NCI-H82 treated with DMSO at 0.1 percent for 48 hours (cell line): ENCODE measurements around the gene ZMYM1.
"Not testable (repeated sequence)": the region's sequence is repeated elsewhere in the genome, so short reads cannot be mapped to it uniquely, and the experiment has no call there.

Source experiments
- DNase-seq: peaks from one replicate; lab custom pipeline; 2025; ENCODE audit not compliant: unreplicated experiment; lab: John Stamatoyannopoulos, UW

Gene ZMYM1

DNA sequence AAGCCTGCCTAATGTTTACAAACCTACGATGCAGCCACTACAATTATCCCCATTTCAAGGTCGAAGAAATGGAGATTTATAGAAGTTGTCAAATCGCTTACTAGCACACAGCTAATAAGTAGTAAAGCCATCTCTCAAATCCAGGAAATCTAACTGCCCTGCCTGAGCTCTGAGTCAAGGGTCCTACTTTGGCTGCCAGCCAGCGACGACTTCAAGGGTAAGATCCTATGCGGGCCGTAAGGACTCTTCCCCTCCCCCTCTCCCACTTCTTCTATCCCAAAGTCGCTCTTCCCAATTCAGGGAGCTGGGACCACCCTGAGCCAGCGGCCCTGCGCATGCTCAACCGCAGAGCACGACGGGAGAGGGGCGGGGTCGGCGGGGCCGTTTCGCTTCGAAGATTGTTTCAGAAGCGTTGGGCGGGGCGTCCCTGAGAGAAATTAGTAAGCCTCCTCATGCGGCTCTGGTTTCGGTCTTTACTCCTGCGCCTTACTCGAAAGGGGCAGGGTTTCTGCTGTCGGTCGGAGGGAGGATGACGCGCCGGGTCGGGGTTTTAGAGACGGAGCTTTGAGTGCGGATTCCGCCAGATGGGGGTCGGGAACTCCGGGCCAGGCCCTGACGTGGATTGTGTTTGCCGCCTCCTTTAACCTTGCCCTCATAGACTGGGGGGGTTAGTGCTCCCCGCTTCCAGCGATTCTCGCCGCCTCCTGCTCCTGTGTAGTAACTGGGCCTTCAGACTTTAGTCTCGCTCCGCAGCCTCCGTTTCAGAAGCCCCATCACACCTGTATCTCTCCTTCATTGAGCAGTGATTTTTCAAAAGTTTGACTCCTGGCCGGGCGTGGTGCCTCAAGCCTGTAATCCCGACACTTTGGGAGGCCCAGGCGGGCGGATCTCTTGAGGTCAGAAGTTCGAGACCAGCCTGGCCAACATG, at the start of gene ZMYM1:
Gene ZMYM1, plus strand, starts transcription at position 383 of the 928 bp plus-strand sequence. CDS start 14,603 bp downstream, outside the sequence.
- DNase-seq, result peak; percentile 96

DNA sequence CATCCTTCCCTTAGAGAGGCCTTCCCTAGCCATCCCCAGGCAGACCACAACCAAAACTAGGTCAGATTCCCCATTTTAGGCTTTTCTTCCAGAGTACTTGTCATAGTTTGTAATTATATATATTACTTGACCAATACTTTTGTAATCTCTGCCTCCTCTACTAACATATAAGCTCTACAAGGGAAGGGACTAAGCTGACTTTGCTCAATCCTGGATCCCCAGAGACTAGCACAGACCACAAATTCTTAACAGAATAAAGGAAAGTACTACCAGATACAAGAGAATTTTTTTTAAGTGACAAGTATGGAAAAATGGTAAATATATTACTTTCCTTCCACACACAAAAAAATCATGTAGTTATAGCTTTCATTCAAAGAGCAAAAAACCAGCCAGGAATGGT, 49.4 kb upstream of the ZMYM1 start:
- DNase-seq, result no peak

DNA sequence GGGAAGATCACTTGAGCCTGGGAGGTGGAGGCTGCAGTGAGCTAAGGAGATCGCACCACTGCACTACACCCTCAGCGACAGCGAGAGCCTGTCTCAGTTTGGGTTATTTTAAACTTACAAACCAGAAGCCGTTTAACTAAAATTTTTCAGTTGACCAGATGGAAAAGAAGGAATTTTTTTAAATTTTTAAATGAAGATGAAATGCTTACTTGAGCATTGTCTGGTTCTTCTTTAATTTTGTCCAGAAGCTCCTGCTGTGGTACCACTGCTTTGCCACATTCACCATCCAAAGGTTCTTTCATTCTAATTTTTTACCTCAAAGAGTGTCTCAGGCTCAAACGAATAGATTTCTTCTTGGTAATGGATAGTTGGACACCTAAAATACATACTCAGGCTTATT, 48.8 kb upstream of the ZMYM1 start:
- no peak for DNase-seq

DNA sequence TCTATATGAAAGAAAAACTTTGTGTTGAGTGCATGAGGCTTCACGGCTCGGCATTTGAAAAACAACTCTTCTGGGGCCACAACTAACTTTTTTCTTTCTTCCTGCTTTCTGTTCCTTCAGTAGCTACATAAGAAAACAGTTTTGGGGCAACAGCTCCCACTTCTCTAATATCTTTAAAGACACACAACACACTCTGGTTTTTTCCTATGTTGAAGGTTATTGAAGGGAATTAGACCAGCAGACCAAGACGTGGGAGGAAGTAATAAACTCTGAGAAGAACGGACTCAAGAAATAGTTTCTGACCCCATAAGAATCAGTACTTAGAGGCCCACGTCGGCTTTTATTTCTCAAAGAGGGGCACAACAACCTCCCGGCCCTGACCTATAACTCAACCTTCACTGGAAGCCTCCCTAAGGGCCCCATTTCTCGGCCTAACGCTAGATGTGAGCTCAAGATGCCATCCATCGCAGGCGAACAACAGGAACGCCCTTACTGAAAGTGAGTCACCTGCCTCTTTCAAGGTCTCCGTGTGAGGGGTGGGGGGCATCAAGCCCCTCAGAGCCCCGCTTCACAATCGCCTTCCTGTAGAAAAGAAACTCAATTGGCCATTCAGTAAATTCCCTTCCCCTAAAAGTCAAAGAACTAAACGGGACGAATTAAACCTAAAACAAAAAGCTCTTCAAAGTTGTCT, 48.3 kb upstream of the ZMYM1 start:
- DNase-seq, result no peak

DNA sequence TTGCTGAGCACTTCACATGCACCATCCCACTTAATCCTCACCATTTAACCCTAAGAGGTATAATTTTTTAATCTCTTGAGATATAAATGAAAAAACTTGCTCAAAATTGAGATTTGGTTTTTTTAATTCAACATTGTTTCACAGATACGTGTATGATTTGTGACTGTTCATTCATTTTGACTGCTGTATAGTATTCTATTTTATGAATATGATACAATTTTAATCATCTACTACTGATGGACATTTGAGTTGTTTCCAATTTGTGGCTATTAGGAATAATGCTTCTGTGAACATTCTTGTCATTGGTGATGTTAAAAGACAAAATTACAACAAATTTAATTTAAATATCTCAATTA, 46.8 kb upstream of the ZMYM1 start:
- DNase-seq, result no peak

DNA sequence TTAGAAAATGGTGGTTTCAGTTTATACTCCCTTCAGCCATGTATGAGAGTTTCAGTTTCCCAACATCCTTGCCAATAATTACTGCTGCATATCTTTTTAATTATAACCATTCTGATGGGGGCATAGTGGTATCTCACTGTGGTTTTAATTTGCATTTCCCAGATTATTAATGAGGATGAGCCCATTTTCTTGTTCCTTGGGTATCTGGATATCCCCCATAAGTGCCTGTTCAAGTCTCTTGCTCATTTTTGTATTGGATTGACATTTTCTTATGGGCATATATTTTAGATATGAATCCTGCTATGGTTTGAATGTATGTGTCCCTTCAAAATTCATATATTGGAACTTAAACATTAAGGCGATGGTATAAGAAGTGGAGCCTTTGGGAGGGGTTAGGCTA, 45.8 kb upstream of the ZMYM1 start:
- no peak for DNase-seq

DNA sequence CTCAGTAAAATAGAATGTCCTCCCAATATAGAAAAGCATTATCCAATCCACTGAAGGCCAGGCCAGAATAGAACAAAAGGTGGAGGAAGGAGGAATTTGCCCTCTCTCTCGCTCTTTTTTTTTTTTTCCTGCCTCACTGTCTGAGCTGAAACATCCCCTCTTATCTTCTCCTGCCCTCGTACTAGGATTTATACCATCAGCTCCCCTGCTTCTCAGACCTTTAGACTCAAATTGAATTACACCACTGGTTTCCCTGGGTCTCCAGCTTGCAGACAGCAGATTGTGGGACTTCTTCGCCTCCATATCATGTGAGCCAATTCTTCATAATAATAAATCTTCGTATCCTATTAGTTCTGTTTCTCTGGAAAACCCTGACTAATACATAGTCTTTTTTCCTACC, 42.6 kb upstream of the ZMYM1 start:
- DNase-seq, result no peak

DNA sequence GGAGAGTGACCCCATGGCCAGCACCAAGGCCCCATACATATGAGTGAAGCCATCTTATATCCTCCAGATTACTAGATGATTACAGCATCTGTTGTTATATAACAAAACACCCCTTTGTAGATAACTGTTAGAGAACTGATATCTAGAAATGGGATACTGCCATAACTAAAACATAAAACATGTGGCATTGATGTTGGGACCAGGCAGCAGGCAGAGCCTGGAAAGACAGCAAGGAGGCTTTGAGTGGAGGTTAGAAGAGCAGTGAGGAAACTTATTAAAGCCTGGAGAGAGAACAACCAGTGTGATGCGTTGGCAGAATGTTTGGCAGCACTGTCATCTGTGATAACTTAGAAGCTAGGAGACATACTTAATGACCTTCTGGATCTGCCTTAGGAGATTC, 42.0 kb upstream of the ZMYM1 start:
- DNase-seq, result no peak

DNA sequence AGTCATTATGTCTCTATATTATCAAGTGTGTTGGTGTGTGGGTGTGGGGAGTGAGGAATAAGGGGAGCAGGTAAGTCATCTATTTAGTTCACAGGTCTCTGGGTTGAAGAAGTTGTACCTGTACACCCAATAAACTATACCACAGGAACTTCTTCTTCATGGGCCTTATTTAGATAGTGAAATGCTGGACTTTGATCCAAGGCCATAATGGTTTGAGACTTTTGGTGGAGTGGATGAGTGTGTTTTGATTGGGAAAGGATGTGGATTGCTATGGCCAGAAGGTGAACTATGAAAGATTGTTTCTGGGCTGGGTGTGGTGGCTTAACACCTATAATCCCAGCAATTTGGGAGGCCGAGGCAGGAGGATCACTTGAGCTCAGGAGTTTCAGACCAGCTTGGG, 40.5 kb upstream of the ZMYM1 start:
- DNase-seq, result no peak

DNA sequence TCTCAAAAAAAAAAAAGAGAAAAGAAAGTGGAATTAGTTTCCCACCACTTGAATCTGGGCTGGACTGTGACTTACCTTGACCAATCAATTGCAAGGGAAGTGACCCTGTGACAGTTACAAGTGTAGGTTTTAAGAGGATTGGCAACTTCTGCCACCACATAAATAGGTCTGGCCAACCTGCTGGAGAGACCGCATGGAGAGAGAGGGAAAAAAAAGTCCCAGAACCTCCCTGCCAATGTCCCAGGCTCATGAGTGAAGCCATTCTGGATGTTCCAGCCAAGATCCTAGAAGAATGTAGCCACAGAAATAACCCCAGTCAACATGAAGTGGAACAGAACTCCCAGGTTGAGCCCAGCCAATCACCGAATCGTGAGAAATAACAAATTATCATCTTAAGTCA, 35.7 kb upstream of the ZMYM1 start:
- DNase-seq, result no peak

DNA sequence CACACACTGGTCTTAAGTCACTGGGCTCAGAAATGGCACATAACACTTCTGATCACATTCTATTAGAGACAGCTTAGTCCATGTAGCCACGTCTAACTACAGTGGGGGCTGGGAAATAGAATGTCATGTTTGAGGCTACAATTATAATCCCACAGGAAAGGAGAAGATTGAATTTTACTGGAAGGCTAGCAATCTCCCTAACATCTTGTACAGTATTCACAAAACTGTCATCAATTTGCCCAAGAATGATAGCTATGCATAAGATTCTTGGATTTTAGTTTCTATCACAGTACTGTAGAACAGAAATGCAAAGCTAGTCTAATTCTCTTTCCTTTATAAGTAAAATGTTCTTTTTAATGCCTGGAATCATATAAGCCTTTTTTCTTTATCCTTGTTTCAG, 34.8 kb upstream of the ZMYM1 start:
- DNase-seq, result no peak

DNA sequence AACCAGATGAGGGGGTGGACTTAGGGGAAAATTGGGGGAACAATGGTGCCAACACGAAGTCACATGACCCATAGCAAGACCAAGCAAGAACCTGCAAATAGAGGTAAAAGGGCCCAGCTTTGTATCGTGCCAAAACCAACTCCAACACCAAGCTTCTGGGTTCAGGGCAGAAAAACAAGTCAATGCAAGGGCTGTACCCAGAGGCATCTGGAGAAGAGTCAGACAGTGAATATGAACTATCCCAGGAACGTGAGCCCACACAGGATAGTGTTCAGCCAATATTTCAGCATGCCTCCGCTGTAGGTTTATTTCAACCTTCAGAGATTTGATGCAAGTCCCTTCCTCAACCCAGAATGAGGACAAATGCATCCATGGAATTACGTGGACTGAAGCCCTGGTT, 32.5 kb upstream of the ZMYM1 start:
- DNase-seq, result no peak

DNA sequence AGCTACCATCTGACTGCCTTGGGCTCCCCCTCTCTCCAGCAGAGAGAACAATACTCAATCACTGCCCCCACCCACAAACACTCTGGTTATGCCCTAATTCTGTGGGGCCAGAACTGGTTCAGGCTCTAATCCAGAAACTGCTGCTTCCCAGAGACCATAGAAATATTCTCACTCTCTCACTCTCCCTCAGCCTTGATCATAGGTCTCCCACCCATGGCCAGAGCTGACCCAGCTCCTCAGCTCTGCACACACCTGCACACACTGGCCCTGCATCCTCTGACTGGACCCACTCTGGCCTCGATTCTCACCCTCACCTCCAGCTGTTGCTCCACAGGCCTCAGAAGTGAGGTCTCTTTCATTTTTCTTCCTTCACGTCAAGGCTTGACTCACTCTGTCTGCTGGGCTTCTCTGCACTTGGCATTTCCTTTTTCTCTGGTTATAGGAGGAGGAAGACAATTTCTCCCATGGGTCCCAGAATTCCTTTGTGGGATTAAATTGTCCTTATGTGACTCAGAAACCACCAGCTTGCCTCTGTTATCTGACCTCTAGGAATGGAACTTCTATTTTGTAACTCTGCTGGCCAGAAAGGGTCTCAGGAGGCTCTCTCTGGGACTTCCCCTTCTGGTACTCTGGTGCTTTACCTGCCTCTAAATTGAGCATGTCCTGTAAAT, 31.9 kb upstream of the ZMYM1 start:
- no peak for DNase-seq

DNA sequence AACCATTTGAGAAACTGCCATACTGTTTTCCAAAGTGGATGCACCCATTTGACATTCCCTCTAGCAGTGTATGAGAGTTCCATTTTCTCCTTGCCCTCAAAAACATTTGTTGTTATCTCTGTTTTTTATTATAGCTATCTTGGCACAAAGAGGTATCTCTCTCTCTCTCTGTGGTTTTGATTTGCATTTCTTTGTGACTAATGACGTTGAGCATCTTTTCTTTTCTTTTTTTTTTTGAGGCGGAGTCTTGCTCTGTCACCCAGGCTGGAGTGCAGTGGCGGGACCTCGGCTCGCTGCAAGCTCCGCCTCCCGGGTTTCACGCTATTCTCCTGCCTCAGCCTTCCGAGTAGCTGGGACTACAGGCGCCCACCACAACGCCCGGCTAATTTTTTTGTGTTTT, 30.1 kb upstream of the ZMYM1 start:
- no peak for DNase-seq

DNA sequence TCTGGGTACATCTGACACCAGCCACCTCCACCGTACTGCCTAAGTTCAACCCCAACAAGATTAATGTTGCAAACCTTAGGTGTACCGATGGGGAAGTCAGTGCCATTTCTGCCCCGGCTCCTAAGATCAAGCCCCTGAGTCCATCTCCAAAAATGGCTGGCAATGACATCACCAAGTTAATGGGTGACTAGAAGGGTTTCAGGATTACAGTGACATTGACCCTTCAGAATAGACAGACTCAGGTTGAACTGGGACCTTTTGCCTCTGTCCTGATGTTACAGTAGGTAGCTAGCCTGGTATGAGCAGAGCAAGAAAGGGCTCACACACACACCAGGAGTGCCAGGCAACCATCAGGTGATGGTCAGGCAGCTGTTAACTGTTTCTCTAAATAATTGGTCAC, 25.8 kb upstream of the ZMYM1 start:
- DNase-seq, result no peak

DNA sequence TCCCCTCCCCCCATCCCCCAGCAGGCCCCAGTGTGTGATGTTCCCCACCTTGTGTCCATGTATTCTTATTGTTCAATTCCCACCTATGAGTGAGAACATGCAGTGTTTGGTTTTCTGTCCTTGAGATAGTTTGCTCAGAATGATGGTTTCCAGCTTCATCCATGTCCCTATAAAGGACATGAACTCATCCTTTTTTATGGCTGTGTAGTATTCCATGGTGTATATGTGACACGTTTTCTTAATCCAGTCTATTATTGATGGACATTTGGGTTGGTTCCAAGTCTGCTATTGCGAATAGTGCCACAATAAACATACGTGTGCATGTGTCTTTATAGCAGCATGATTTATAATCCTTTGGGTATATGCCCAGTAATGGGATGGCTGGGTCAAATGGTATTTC, 24.9 kb upstream of the ZMYM1 start:
- DNase-seq, result not testable (repeated sequence)

DNA sequence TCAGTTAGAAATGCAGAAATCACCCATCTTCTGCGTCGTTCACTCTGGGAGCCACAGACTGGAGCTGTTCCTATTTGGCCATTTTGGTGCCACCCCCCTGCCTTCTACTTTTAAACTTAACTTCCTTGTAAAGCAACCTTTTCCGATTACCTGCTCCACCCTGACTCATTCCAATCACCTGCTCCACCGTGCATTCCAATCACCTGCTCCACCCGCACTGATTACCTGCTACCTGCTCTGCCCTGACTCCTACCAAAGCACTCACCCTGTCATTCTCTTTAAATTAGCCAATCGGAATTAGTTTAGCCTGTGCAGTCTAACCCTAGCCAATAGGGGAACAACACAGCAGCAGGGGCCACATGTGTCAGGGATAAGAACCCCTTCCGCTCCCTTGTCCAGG, 20.9 kb upstream of the ZMYM1 start:
- not testable (repeated sequence) for DNase-seq

DNA sequence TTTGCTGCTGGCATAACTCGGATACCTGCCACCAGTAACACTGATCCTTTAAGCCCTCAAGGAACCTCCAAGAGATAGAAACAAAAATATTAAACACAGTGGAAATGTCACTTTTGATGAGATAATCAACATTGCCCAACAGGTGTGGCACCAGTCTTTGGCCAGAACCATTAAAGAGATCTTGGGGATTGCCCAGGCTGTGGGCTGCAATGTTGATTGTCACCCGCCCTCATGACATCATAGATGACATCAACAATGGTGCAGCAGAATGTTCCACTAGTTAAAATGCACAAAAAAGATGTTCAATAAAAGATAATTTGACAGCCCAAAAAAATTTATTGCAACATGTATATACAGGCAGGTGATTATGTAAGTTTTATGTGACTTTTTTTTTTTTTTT, 20.2 kb upstream of the ZMYM1 start:
- DNase-seq, result no peak

DNA sequence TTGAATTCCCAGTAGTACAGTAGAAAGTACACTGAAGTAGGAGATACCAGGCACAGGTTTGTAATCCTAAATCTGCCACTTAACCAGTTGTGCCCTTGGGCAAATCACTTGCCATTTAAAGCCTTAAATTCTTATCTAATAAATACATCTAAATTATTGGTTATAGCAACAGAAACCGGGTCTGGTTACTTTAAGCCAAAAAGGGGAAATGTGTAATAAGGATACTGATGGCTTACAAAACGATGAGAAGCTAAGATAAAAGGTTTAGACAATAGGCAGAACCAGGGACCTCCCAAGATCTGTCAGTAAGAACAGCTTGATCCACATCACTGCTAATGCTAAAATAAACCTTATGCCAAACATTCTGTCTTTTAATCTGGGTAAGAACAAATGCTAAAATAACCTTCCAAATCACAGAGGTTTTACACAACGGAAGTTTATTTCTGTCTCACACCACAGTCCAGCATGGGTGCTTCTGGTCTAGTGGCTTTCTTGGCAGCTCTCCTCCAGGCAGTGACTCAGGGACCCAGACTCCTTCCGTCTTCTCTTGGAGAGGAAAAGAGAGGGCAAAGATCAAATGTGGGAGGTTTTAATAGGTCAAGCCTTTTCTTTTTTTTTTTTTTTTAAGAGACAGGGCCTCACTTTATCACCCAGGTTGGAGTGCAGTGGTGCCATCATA, 16.5 kb upstream of the ZMYM1 start:
- DNase-seq, result no peak

DNA sequence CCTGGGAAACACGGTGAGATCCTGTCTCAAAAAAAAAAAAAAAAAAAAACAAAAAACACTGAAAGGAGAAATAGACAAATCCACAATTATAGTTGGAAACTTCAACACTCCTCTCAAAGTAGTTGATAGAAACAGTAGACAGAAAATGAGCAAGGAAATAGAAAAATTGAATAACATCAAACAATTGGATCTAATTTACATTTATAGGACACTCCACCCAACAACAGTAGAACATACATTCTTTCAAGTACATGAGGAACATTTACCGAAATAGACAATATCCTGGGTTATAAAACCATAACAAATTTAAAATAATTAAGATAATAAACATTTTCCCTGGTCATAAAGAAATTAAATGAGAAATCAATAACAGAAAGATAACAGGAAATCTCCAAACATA, 14.9 kb upstream of the ZMYM1 start:
- DNase-seq, result no peak

DNA sequence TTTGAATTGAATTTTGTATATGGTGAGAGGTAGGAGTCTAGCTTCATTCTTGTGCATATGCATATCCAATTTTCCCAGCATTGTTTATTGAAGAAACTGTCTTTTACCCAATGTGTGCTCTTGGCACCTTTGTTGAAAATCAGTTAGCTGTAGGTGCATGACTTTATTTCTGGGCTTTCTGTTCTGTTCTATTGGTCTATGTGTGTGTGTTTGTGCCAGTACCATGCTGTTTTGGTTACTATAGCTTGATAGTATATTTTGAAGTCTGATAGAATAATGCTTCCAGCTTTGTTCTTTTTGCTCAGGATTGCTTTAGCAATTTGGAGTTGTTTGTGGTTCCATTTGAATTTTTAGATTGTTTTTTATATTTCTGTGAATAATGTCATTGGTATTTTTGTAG, 9.4 kb upstream of the ZMYM1 start:
- DNase-seq, result no peak
